Activated naive CD4-positive, alpha-beta T cell treated with anti-CD3 and anti-CD28 coated beads for 36 hours (primary cell): ENCODE measurements around the gene LDOC1. TPM values are rescaled to one million over a fixed set of nuclear protein-coding genes. Genes with fewer than 3 reads are reported as not detected.

ENCODE experiments used
- CTCF ChIA-PET: fragments of 350-600 bp; sonication (Branson Sonifier 250); formaldehyde crosslinking; loops from one replicate; lab custom pipeline; 2021; ENCODE audit warnings: antibody characterized with exemption; lab: Charles Lee
- DNase-seq: peaks from one replicate; pipeline ENCODE4 v3.0.0-alpha.2; 2020
- H3K27ac Mint-ChIP-seq: one replicate; pipeline ENCODE4 v1.8.0; 2021; ENCODE audit warnings: mild to moderate bottlenecking, mixed read lengths
- H3K27me3 Mint-ChIP-seq: one replicate; pipeline ENCODE4 v1.8.0; 2021; ENCODE audit warnings: low read depth, mixed read lengths
- H3K36me3 Mint-ChIP-seq: one replicate; pipeline ENCODE4 v1.8.0; 2021; ENCODE audit warnings: low read depth, mixed read lengths
- H3K4me1 Mint-ChIP-seq: one replicate; pipeline ENCODE4 v1.8.0; 2021; ENCODE audit warnings: low read depth, mixed read lengths
- H3K4me3 Mint-ChIP-seq: one replicate; pipeline ENCODE4 v1.8.0; 2021; ENCODE audit warnings: mild to moderate bottlenecking, moderate library complexity, mixed read lengths
- H3K9me3 Mint-ChIP-seq: one replicate; pipeline ENCODE4 v1.8.0; 2021; ENCODE audit warnings: mixed read lengths
- intact Hi-C: fragments of 100-400 bp; cut with micrococcal nuclease; formaldehyde crosslinking; loops from one replicate; pipeline ENCODE4 v1.15.1; 2023
- total RNA-seq, 2 experiments: library from RNA; stranded (reverse); gene quantifications; one replicate each; pipeline ENCODE4 v1.2.3, GENCODE V29; 2021

The LDOC1 gene
- total RNA-seq, 2 experiments from 2014 or later: 5.4 to 6.9 TPM

- H3K36me3 Mint-ChIP-seq: no peaks in the 10 kb centered on the region
- no peaks in the 10 kb centered on the region for H3K27me3 Mint-ChIP-seq
- intact Hi-C loops: no loop called here
- CTCF ChIA-PET: no interaction called here
- H3K4me3 Mint-ChIP-seq: no peak overlapping the region
- H3K9me3 Mint-ChIP-seq: peaks cover 5% of the 10 kb centered on the region
- no peaks in the 10 kb centered on the region for H3K4me1 Mint-ChIP-seq
- H3K27ac Mint-ChIP-seq: no peak overlapping the region
- no peak for DNase-seq
These were observed 34.0 kb downstream of the LDOC1 start for GRCh38 chrX:141142946-141143345.

DNA sequence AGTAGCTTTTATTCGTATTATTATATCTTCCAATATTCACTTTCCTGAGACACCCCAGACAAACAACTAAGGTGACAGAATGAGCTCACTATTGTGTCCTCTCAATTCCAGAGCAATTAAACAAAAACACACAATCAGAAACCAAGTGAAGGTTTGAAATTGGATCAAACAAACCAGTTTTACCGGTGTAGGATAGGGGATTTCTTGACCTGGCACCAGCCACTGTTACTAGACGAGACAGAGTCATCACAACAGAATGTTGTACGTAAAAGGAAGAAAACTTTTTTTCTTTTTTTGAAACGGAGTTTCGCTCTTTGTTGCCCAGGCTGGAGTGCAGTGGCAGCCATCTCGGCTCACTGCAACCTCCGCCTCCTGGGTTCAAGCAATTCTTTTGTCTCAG, 43.7 kb downstream of the LDOC1 start:
- Mint-ChIP-seq H3K4me3 (no peak overlapping the region), H3K27me3 (no peaks in the 10 kb centered on the region), H3K4me1 (no peaks in the 10 kb centered on the region), H3K9me3 (peaks cover 2% of the 10 kb centered on the region), H3K36me3 (no peaks in the 10 kb centered on the region), H3K27ac (no peak overlapping the region)
- intact Hi-C loops: no loop called here
- CTCF ChIA-PET: no interaction called here
- DNase-seq: no peak

DNA sequence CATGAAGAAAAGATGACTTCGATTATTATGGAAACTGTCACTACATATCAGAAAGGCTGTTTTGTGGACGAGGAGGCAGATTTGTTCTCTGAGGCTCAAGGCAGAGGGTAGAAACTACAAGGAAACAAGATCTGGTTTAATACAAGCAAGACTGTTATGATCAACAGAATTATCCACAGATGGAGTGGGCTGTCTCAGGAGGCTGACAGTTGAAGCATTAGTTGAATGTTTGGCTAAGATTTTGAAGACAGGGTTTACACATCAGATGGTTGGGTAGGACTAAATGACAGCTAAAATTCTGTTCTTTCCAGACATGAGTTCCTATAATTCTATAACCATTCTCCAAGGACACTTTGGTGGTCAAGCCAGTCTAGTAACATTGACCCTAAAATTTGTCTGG, 49.8 kb downstream of the LDOC1 start:
- no peaks in the 10 kb centered on the region for H3K36me3 Mint-ChIP-seq
- no peaks in the 10 kb centered on the region for H3K27me3 Mint-ChIP-seq
- intact Hi-C loops: no loop called here

More for the DNA sequence above, 49.8 kb downstream of the LDOC1 start:
- no peaks in the 10 kb centered on the region for H3K4me1 Mint-ChIP-seq
- H3K9me3 Mint-ChIP-seq: peaks cover 3% of the 10 kb centered on the region
- CTCF ChIA-PET: no interaction called here
- no peak for DNase-seq
- H3K4me3 Mint-ChIP-seq: no peak overlapping the region
- H3K27ac Mint-ChIP-seq: no peak overlapping the region

Other genes starting within 250 kb of the LDOC1 start
- gene SPANXB1, start 174.5 kb downstream of the LDOC1 start, total RNA-seq: not detected
- gene SPANXC, start 65.4 kb upstream of the LDOC1 start, total RNA-seq: not detected